Measurements from ENCODE around the gene UBL5.

DNA sequence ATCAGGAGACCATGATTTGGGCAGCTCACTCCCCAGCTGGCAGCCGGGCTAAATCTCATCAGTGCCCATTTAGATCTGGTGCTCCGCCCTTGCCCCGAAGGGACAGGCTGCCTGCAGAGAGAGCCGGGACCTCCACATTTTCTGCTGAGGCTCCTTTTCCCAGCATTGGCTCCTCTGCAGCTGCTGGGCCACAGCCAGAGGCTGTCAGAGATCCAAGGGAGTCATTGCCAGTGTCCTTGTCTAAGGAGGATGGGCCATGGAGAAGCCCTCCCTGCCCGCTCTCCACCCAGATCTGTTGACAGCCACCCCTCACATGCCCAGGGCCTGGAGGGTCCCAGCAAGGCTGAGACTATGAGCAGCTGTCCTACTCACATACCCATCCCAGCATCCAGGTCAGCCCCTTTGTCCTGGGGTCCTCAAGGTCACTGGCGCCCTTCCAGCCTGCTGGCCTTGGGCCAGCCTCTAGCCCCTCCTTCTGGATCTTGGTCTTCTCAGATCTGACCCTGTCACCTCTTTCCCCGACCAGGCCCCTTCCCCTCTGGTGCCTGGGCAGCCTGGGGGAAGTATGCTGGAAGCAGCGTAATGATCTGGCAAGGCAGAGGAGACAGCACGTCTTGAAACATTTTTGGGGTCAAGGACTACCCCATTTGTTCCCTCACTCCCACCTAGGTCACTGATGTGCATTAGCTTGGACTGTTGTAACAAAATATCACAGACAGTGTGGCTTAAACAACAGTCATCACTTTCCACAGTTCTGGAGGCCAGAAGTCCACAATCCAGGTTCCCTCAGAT, 15.3 kb downstream of the UBL5 start:
- TF ChIP-seq, protein P1, sequence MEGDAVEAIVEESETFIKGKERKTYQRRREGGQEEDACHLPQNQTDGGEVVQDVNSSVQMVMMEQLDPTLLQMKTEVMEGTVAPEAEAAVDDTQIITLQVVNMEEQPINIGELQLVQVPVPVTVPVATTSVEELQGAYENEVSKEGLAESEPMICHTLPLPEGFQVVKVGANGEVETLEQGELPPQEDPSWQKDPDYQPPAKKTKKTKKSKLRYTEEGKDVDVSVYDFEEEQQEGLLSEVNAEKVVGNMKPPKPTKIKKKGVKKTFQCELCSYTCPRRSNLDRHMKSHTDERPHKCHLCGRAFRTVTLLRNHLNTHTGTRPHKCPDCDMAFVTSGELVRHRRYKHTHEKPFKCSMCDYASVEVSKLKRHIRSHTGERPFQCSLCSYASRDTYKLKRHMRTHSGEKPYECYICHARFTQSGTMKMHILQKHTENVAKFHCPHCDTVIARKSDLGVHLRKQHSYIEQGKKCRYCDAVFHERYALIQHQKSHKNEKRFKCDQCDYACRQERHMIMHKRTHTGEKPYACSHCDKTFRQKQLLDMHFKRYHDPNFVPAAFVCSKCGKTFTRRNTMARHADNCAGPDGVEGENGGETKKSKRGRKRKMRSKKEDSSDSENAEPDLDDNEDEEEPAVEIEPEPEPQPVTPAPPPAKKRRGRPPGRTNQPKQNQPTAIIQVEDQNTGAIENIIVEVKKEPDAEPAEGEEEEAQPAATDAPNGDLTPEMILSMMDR (IDR thresholded peaks at IDR 0.05; ENCODE audit: insufficient read depth, low read depth, low read length) = no peak
- no peak for TF ChIP-seq EZH2 (IDR thresholded peaks at IDR 0.05; ENCODE audit: insufficient read depth, low read length)

Data from astrocyte (in vitro differentiated cells and primary cell).